Testis (tissue), 3 donors: ENCODE data around the gene CACNA2D3. TPM values are rescaled to one million over a fixed set of nuclear protein-coding genes. Genes with fewer than 3 reads are reported as not detected.

Source experiments
- DNase-seq: peaks from one replicate; pipeline ENCODE4 v3.0.0-alpha.2; 2019
- H3K27ac ChIP-seq, 2 donors: fragments of 200-600 bp; sonication (generic); one replicate each; pipeline ENCODE4 v1.5.1; 2019
- H3K27me3 ChIP-seq: fragments of 200-600 bp; sonication (generic); one replicate; pipeline ENCODE4 v1.5.1; 2019
- H3K36me3 ChIP-seq: fragments of 200-600 bp; sonication (generic); one replicate; pipeline ENCODE4 v1.5.1; 2017; ENCODE audit warnings: low read depth; ENCODE audit errors: missing control alignments
- H3K4me1 ChIP-seq: fragments of 200-600 bp; sonication (generic); one replicate; pipeline ENCODE4 v1.5.1; 2019
- H3K4me3 ChIP-seq, 2 donors: fragments of 200-600 bp; sonication (generic); one replicate each; pipeline ENCODE4 v1.5.1; 2017 to 2019
- H3K9me3 ChIP-seq: fragments of 200-600 bp; sonication (generic); one replicate; pipeline ENCODE4 v1.5.1; 2017
- CTCF ChIP-seq, 3 experiments: fragments of 450-650 bp in 2 of 3; fragments of 200-600 bp in 1 of 3; sonication (generic) in 1 of 3; IDR thresholded peaks; one replicate each; pipeline ENCODE4 v1.5.1; 2016 to 2019; ENCODE audit warnings: antibody characterized with exemption in 3 of 3, mild to moderate bottlenecking in 2 of 3, moderate library complexity in 1 of 3
- POLR2A ChIP-seq: fragments of 450-650 bp; IDR thresholded peaks from one replicate; pipeline ENCODE4 v1.6.1; 2017; ENCODE audit warnings: antibody characterized with exemption, mild to moderate bottlenecking, moderate library complexity
- WGBS, 2 donors: methylation state at CpG; one replicate each; pipeline ENCODE4 v1.1.5; 2018; 5-methylcytosine and 5-hydroxymethylcytosine counted together
- intact Hi-C: fragments of 100-400 bp; cut with DNase I; formaldehyde crosslinking; loops from one replicate; pipeline ENCODE4 v1.15.1; 2023; ENCODE audit warnings: low total_unique reads
- polyA plus RNA-seq: library from polyadenylated mRNA; stranded (reverse); fragments of 350-450 nt; fragmentation: Illumina TruSeq; extraction: RNeasy Lipid Tissue Mini Kit (QIAGEN cat#74804); gene quantifications from one replicate; pipeline ENCODE4 v1.2.3, GENCODE V29; 2014; ENCODE audit warnings: low read depth, low replicate concordance; ENCODE audit not compliant: insufficient read depth
- total RNA-seq, 2 donors: library from RNA; depleted of rRNA; stranded (reverse); fragments of >200 nt; gene quantifications; one replicate each; pipeline ENCODE4 v1.2.3, GENCODE V29; 2016

CACNA2D3 gene
- total and polyA plus RNA-seq, 3 donors from 2014 or later = 10.1 to 16.5 (median 11.2) TPM

DNA sequence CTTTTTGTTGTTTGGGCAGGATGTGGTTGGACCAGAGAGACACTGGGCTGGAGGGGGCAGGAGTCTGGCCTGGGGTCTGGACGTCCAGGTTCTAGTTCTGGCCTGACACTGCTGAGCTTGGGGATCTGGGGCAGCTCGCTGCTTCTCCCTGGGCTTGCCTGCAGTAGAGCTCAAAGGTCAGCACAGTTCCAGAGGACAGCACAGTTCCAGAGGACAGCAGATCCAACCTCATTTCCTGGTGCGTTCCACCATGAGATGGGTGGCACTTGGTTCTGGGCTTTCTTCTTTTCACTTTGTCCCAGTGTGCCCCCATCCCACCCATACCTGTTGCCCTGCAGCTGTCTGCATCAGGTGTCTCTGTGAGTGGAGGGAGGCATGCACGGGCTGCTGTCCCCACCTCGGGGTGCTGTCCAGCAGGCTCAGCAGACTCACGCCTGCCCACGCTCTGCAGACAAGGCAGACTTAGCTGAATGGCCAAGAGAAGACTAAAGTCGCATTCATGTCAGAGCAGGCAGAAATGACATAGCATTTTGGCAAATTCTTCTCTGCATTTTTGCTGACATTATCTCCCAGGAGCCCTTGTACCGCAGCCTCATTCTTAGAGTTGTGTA is 16.7 kb downstream of the CACNA2D3 start:
- Histone ChIP-seq H3K4me3 (no peak overlapping the region), H3K27ac (no peak overlapping the region), H3K27me3 (no peaks in the 10 kb centered on the region), H3K4me1 (no peaks in the 10 kb centered on the region), H3K9me3 (no peaks in the 10 kb centered on the region), H3K36me3 (no peaks in the 10 kb centered on the region)
- WGBS, 2 donors = 66 to 87% methylated on average over 9 of the region's 9 CpGs
- no peak for DNase-seq
- intact Hi-C loops = no loop called here
- TF ChIP-seq POLR2A = no peak
- TF ChIP-seq CTCF (IDR thresholded peaks at IDR 0.05) = no peak

GRCh38 chr3:54139630-54140029 is 17.3 kb downstream of the CACNA2D3 start:
- WGBS, 2 donors = 69 to 82% methylated on average over 4 of the region's 4 CpGs
- Histone ChIP-seq H3K27ac (no peak overlapping the region), H3K9me3 (no peaks in the 10 kb centered on the region), H3K4me1 (no peaks in the 10 kb centered on the region), H3K4me3 (no peak overlapping the region), H3K36me3 (no peaks in the 10 kb centered on the region), H3K27me3 (no peaks in the 10 kb centered on the region)
- TF ChIP-seq CTCF (IDR thresholded peaks at IDR 0.05) = no peak
- TF ChIP-seq POLR2A = no peak
- DNase-seq = no peak
- intact Hi-C loops = no loop called here

- no peaks in the 10 kb centered on the region for H3K27me3 ChIP-seq
- no peak for DNase-seq
- peaks cover 21% of the 10 kb centered on the region for H3K4me1 ChIP-seq
- intact Hi-C loops = no loop called here
- whole genome bisulfite sequencing, 2 donors = 95 to 96% methylated on average over 2 of the region's 2 CpGs
- H3K9me3 ChIP-seq = no peaks in the 10 kb centered on the region
- H3K4me3 ChIP-seq = no peak overlapping the region
- no peak overlapping the region for H3K27ac ChIP-seq
- TF ChIP-seq POLR2A (no peak), CTCF (IDR thresholded peaks at IDR 0.05) (no peak)
- H3K36me3 ChIP-seq = no peaks in the 10 kb centered on the region
These were observed 21.9 kb downstream of the CACNA2D3 start for GRCh38 chr3:54144284-54144683.

- DNase-seq = peak; percentile 84
- H3K4me3 ChIP-seq = no peak overlapping the region
- no peaks in the 10 kb centered on the region for H3K9me3 ChIP-seq
- no peaks in the 10 kb centered on the region for H3K27me3 ChIP-seq
- TF ChIP-seq CTCF (IDR thresholded peaks at IDR 0.05) (peak; percentile 35 to 69 (median 64)), POLR2A (no peak)
- 26 to 62% methylated on average over 13 to 14 of the region's 14 CpGs for WGBS, 2 donors
- H3K27ac ChIP-seq = peak overlapping the region in 1 of 2 donors; percentile 2
- H3K4me1 ChIP-seq = peaks cover 21% of the 10 kb centered on the region
- no peaks in the 10 kb centered on the region for H3K36me3 ChIP-seq
- intact Hi-C loops = no loop called here
These were observed 24.3 kb downstream of the CACNA2D3 start for GRCh38 chr3:54146506-54147239.
